GM21825 (cell line): ENCODE data around the gene NDST1.

Source experiments
- ATAC-seq: cut with Tn5 transposase; IDR thresholded peaks from one replicate; pipeline ENCODE4 v1.9.1; 2021; ENCODE audit warnings: mild to moderate bottlenecking, moderate library complexity; ENCODE audit not compliant: unreplicated experiment

The NDST1 gene

GRCh38 chr5:150521939-150522503, 14.1 kb downstream of the NDST1 start:
- no peak for ATAC-seq

GRCh38 chr5:150522504-150523414, 14.8 kb downstream of the NDST1 start:
- ATAC-seq: no peak

GRCh38 chr5:150523472-150524350, 15.8 kb downstream of the NDST1 start:
- ATAC-seq: no peak

GRCh38 chr5:150525163-150525562, 17.2 kb downstream of the NDST1 start:
- ATAC-seq: no peak

- no peak for ATAC-seq
Measured at GRCh38 chr5:150525781-150526180, 17.9 kb downstream of the NDST1 start.

- no peak for ATAC-seq
Measured at GRCh38 chr5:150527038-150527437, 19.1 kb downstream of the NDST1 start.

GRCh38 chr5:150527808-150528207, 19.9 kb downstream of the NDST1 start:
- no peak for ATAC-seq

- no peak for ATAC-seq
Measured at GRCh38 chr5:150528924-150529546, 21.1 kb downstream of the NDST1 start.

GRCh38 chr5:150529555-150529954, 21.6 kb downstream of the NDST1 start:
- no peak for ATAC-seq

- ATAC-seq: no peak
Measured at GRCh38 chr5:150530423-150530822, 22.5 kb downstream of the NDST1 start.

GRCh38 chr5:150530951-150531588, 23.1 kb downstream of the NDST1 start:
- no peak for ATAC-seq

GRCh38 chr5:150531686-150532085, 23.8 kb downstream of the NDST1 start:
- no peak for ATAC-seq

GRCh38 chr5:150532151-150532550, 24.2 kb downstream of the NDST1 start:
- ATAC-seq: no peak

GRCh38 chr5:150532996-150533395, 25.1 kb downstream of the NDST1 start:
- ATAC-seq: no peak

- ATAC-seq: no peak
Measured at GRCh38 chr5:150534811-150535210, 26.9 kb downstream of the NDST1 start.

GRCh38 chr5:150535611-150536010, 27.7 kb downstream of the NDST1 start:
- no peak for ATAC-seq

GRCh38 chr5:150538007-150538917, 30.3 kb downstream of the NDST1 start:
- no peak for ATAC-seq

- no peak for ATAC-seq
Measured at GRCh38 chr5:150539206-150539605, 31.3 kb downstream of the NDST1 start.

GRCh38 chr5:150540042-150540441, 32.1 kb downstream of the NDST1 start:
- no peak for ATAC-seq
